SK-MEL-5 (cell line): ENCODE measurements around the gene PCDHA11. TPM values are rescaled to one million over a fixed set of nuclear protein-coding genes. Genes with fewer than 3 reads are reported as not detected.

Experiments used
- DNase-seq: peaks from one replicate; pipeline ENCODE4 v3.0.0-alpha.2; 2016; ENCODE audit warnings: low read depth, low spot score
- in situ Hi-C: cut with HindIII; loops from 2 replicates; pipeline ENCODE4 v1.10.0; 2016; ENCODE audit warnings: low sequenced_read_pairs, high pct_unique_total_duplicates, low pct_unique_long_range_greater_than_20kb
- total RNA-seq: library from RNA; depleted of rRNA; stranded (reverse); fragments of >200 nt; shearing (Covaris generic); gene quantifications from 2 replicates; pipeline ENCODE4 v1.2.3, GENCODE V29; 2014; rRNA removed

PCDHA11 gene
- total RNA-seq, 1 experiment from 2014 or later, result 1.9 TPM

- in situ Hi-C loops, result no loop called here
- DNase-seq, result no peak
These were observed 14.6 kb downstream of the PCDHA11 start for GRCh38 chr5:140883373-140883772.

- in situ Hi-C loops, result no loop called here
- no peak for DNase-seq
These were observed 15.4 kb downstream of the PCDHA11 start for GRCh38 chr5:140883927-140884697.

GRCh38 chr5:140916325-140916724 lies 47.6 kb downstream of the PCDHA11 start:
- in situ Hi-C loops, result no loop called here
- no peak for DNase-seq

Other genes with a start within 250 kb of the PCDHA11 start
- gene CD14, start 235.8 kb upstream of the PCDHA11 start, total RNA-seq, result not detected in 2 replicates
- 10.0 and 11.3 TPM in 2 replicates for gene TMCO6, start 229.5 kb upstream of the PCDHA11 start, total RNA-seq
- 78.7 and 94.2 TPM in 2 replicates for gene NDUFA2, start 221.3 kb upstream of the PCDHA11 start, total RNA-seq
- gene IK, start 221.1 kb upstream of the PCDHA11 start, total RNA-seq, result 83.7 and 87.8 TPM in 2 replicates
- gene WDR55, start 204.1 kb upstream of the PCDHA11 start, total RNA-seq, result 27.6 and 29.2 TPM in 2 replicates
- gene DND1, start 195.4 kb upstream of the PCDHA11 start, total RNA-seq, result 0.26 and 0.75 TPM in 2 replicates
- 58.6 and 67.8 TPM in 2 replicates for gene HARS1, start 177.6 kb upstream of the PCDHA11 start, total RNA-seq
- gene HARS2, start 177.5 kb upstream of the PCDHA11 start, total RNA-seq, result 38.9 and 39.8 TPM in 2 replicates
- 53.4 and 58.9 TPM in 2 replicates for gene ZMAT2, start 168.5 kb upstream of the PCDHA11 start, total RNA-seq
- gene PCDHA1, start 82.8 kb upstream of the PCDHA11 start, total RNA-seq, result 0.48 and 0.55 TPM in 2 replicates
- gene PCDHA2, start 74.1 kb upstream of the PCDHA11 start, total RNA-seq, result 0.08 and 0.13 TPM in 2 replicates
- gene PCDHA3, start 67.9 kb upstream of the PCDHA11 start, total RNA-seq, result 0.27 and 0.48 TPM in 2 replicates
- gene PCDHA4, start 61.9 kb upstream of the PCDHA11 start, total RNA-seq, result 0.48 and 0.67 TPM in 2 replicates
- 0.40 and 0.77 TPM in 2 replicates for gene PCDHA5, start 47.3 kb upstream of the PCDHA11 start, total RNA-seq
- not detected in 2 replicates for gene PCDHA6, start 41.0 kb upstream of the PCDHA11 start, total RNA-seq
- 1.3 and 1.4 TPM in 2 replicates for gene PCDHA7, start 34.7 kb upstream of the PCDHA11 start, total RNA-seq
- 0.03 TPM in 1 of 2 replicates, not detected in the other for gene PCDHA8, start 27.8 kb upstream of the PCDHA11 start, total RNA-seq
- gene PCDHA9, start 20.6 kb upstream of the PCDHA11 start, total RNA-seq, result 0.05 TPM in 1 of 2 replicates, not detected in the other
- 0.16 TPM in 1 of 2 replicates, not detected in the other for gene PCDHA10, start 13.1 kb upstream of the PCDHA11 start, total RNA-seq
- gene PCDHA12, start 6.4 kb downstream of the PCDHA11 start, total RNA-seq, result 0.08 and 0.19 TPM in 2 replicates
- gene PCDHA13, start 13.2 kb downstream of the PCDHA11 start, total RNA-seq, result 0.29 and 0.53 TPM in 2 replicates
- 0.58 and 0.72 TPM in 2 replicates for gene PCDHAC1, start 57.3 kb downstream of the PCDHA11 start, total RNA-seq
- 0.32 TPM in 2 replicates for gene PCDHAC2, start 97.5 kb downstream of the PCDHA11 start, total RNA-seq
- not detected in 2 replicates for gene PCDHB1, start 182.4 kb downstream of the PCDHA11 start, total RNA-seq
- gene PCDHB2, start 225.7 kb downstream of the PCDHA11 start, total RNA-seq, result 0.95 and 1.8 TPM in 2 replicates
- 0.13 and 0.21 TPM in 2 replicates for gene PCDHB3, start 231.5 kb downstream of the PCDHA11 start, total RNA-seq